GM21381 (cell line): Measurements from ENCODE around the gene NUP160.
"Not testable (repeated sequence)": the region's sequence is repeated elsewhere in the genome, so short reads cannot be mapped to it uniquely, and the experiment has no call there.

Experiments used
- ATAC-seq: cut with Tn5 transposase; IDR thresholded peaks from one replicate; pipeline ENCODE4 v1.9.1; 2021; ENCODE audit warnings: mild to moderate bottlenecking, moderate library complexity; ENCODE audit not compliant: unreplicated experiment

The NUP160 gene

GRCh38 chr11:47791774-47792430 is 56.2 kb downstream of the NUP160 start:
- no peak for ATAC-seq

- ATAC-seq = not testable (repeated sequence)
Measured at GRCh38 chr11:47790017-47790416, 58.1 kb downstream of the NUP160 start.

DNA sequence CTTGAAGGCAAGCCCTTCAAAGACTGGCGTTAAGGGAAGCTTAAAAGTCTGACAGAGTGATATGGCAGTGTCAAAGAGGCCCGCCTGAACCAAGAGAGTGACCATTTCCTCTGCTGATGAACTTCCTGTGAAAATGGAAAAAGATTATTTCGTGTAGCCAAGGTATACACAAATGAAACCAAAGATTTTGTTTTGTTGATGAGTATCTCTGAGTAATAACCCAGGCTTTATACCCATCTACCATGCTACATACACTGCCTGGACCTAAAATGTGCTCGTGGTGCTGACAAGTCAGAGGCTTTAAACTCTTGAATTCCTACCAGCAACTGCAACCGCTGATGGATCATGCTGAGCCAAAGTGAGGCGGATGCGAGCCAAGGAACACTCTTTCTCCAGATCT is 60.0 kb downstream of the NUP160 start:
- no peak for ATAC-seq

DNA sequence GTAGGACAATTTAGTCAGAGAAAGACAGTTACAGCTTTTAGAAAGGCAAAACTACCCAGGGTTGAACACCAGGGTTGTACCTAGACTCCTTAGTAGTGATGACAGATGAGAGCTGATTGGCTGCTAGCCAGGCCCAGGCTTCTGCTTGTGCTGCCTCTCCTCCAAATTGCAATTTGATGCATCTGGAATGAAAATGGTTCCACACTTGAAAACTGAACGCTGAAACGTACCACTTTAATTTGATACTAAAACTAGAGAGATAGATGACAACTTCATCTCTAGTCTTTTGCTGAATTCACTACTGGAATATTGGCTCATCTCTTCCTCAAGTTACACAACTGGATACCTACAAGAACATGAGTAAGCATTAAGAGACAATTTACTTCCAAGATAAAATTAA is 61.8 kb downstream of the NUP160 start:
- ATAC-seq = no peak

GRCh38 chr11:47784785-47785381 is 63.3 kb downstream of the NUP160 start:
- no peak for ATAC-seq

DNA sequence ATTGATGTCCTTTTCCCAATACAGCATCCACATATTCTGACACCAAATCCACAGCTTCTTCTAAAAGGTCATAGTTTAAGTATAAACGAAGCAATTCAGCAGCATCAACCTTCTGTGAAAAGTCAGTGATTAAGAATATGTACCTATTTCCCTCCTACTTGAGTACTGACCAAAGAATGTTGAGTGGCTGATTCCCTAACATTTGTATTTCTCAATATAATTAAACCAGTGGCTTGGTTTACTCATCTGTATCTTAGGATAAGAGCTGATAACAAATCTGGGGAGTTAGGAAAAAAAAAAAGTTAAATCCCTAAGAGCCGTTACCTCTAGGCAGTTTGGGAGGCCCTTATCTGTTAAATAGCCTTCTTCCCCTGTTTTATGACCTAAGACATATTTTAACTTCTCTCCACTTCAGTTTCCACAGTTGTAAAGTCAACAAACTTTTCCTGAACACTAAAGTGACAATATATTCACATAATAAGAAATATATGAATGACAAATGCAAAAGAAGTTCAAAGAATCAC is 65.0 kb downstream of the NUP160 start:
- no peak for ATAC-seq

GRCh38 chr11:47778878-47779483 is 69.2 kb downstream of the NUP160 start:
- ATAC-seq = no peak

DNA sequence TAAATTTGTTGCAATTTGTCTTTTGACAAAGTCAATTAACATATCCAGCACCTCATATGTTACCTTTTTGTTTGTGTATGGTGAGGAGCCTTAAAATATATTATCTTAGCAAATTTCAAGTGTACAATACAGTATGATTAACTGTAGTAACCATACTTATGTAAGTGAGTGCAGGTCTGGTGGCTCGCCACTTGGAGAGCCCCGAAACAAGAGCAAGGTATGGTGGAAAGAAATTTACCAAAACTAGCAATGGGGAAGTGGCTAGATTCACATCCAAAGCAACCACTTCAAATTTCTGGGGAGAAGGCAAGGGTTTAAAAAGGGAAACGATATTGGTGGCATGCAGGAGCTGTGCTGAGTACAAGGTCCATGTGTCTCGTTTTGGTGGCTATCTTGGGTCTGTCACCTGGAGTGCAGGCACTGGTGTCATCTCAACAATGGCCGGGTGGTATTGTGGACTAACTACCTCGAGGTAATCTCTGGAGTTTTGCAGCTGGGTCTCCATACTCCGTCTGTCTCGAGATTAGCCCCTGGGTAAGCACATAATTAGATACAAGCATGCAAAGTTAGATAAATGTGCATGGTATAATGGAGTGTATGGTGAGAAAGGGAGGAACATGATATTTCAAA is 72.8 kb downstream of the NUP160 start:
- no peak for ATAC-seq

DNA sequence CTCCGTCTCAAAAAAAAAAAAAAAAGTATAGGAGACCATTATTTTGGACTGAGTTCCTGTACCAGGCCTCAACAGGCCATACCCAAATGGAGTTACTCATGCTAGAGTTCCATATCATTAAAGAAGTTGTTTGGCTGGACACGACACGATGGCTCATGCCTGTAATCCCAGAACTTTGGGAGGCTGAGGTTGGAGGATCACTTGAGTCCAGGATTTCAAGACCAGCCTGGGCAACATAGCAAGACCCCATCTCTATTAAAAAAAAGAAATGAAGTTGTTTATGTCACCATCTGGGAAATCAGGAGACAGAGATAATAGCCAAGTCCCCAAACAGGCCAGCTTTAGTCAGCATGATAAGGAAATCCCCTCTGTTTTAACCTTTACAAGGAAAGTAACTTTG is 74.3 kb downstream of the NUP160 start:
- no peak for ATAC-seq

DNA sequence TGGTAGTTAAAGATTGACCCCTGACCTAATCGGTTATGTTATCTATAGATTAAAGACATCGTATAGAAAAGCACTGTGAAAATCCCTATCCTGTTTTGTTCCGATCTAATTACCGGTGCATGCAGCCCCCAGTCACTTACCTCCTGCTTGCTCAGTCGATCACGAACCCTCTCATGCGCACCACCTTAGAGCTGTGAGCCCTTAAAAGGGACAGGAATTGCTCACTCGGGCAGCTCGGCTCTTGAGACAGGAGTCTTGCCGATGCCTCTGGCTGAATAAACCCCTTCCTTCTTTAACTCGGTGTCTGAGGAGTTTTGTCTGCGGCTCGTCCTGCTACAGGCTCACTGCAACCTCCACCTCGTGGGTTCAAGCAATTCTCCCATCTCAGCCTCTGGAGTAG is 78.6 kb downstream of the NUP160 start:
- not testable (repeated sequence) for ATAC-seq

DNA sequence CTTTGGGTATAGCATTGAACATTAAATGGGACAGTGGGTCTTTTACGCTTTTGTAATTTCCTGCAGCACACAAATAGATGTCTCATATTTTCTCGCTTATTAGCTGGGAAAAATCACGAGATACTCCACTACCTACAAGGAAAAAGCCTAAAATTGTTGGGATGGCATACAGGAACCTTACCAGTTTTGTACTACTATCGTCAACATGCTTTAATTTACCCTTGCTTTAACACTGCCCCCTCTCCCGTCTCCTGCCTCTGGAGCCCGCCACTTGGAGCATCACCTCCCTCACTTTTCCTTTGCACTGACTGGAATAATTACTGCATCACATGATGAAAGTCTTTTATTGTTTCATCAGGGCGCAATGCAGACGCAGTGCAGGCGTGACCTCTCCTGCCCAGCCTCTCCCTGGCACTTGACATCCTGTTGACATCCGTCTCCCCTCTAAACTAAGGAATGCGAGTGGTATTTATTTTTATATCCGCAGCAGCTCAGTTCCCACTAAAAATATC is 80.0 kb downstream of the NUP160 start:
- no peak for ATAC-seq

DNA sequence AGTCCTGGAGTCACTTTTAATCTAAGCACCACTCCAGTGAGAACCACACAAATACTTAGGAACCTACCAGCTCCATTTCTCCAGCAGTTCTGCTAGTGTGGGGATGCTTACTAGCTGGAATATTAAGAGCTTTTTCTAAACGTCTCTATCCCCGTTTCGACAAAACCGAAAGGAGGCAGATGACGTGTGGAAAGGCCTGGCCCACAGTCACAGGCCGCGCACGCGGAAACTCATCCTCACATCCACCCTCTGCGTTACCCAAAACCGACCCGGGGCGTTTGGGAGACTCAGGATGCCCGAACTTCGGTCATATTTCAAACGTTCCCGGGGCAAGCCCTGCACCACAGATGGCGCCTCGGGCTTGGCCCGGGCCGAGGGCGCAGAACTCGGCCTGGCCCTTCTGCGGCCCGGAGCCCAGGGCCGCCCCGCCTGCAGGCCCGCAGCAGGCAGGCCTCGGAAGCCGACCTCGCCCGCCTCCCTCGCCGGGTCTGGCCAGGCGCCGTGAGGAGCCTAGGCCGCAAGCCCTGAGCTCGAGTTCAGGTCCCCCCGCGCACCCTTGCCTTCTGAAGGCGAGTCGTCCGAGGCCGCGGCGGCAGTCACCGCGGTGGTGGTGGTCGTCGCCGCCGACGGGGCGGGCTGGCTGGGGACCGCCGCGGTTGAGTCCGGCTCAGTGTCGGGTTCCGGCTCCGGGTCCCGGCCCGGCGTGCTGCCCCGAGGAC is 81.5 kb downstream of the NUP160 start:
- ATAC-seq = peak; percentile 32

- ATAC-seq = no peak
Measured at GRCh38 chr11:47765086-47765485, 83.1 kb downstream of the NUP160 start.

GRCh38 chr11:47759291-47759690 is 88.9 kb downstream of the NUP160 start:
- ATAC-seq = not testable (repeated sequence)

DNA sequence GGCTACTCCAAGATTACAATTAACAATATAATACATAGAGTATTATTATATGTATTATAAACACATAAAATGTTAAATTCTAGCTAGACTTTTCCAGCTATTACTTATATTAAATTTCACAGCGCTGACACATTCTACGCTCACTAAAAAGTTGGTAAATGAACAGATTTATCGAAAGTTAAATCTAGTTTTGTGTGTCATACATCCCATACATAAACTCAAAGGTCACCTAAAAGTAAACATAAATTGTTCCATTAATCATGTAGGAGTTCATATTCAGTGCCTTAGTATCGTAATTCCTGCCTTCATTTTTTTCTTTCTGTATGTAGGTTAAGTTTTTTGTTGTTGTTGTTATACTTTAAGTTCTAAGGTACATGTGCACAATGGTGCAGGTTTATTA is 91.9 kb downstream of the NUP160 start:
- no peak for ATAC-seq

- no peak for ATAC-seq
Measured at GRCh38 chr11:47750725-47751124, 97.4 kb downstream of the NUP160 start.

GRCh38 chr11:47742494-47742893 is 105.7 kb downstream of the NUP160 start:
- ATAC-seq = not testable (repeated sequence)

- ATAC-seq = not testable (repeated sequence)
Measured at GRCh38 chr11:47737817-47738216, 110.3 kb downstream of the NUP160 start.

- ATAC-seq = no peak
Measured at GRCh38 chr11:47732271-47732670, 115.9 kb downstream of the NUP160 start.

- ATAC-seq = no peak
Measured at GRCh38 chr11:47731475-47731874, 116.7 kb downstream of the NUP160 start.
